GM04503 (cell line): Measurements from ENCODE around the gene DOK3.

ENCODE experiments used
- DNase-seq: peaks from one replicate; pipeline ENCODE4 v3.0.0-alpha.2; 2012; ENCODE audit warnings: low read depth

DOK3 gene

GRCh38 chr5:177483994-177484901 is 25.4 kb downstream of the DOK3 start:
- no peak for DNase-seq

GRCh38 chr5:177483042-177483441 is 26.6 kb downstream of the DOK3 start:
- DNase-seq = no peak

GRCh38 chr5:177482359-177482795 is 27.2 kb downstream of the DOK3 start:
- DNase-seq = no peak

- DNase-seq = no peak
These were observed 29.9 kb downstream of the DOK3 start for GRCh38 chr5:177479774-177480173.

GRCh38 chr5:177478711-177479646 is 30.6 kb downstream of the DOK3 start:
- DNase-seq = no peak

GRCh38 chr5:177477701-177478477 is 31.7 kb downstream of the DOK3 start:
- DNase-seq = no peak

GRCh38 chr5:177476531-177477233 is 32.9 kb downstream of the DOK3 start:
- no peak for DNase-seq

- no peak for DNase-seq
These were observed 33.8 kb downstream of the DOK3 start for GRCh38 chr5:177475563-177476427.

- no peak for DNase-seq
These were observed 34.6 kb downstream of the DOK3 start for GRCh38 chr5:177474846-177475562.

GRCh38 chr5:177474002-177474476 is 35.6 kb downstream of the DOK3 start:
- DNase-seq = no peak

GRCh38 chr5:177473443-177474001 is 36.1 kb downstream of the DOK3 start, which contains the start of gene DBN1:
Gene DBN1 (minus strand): TSS chr5:177473634. CDS start chr5:177473521, 113 bp downstream.
- no peak for DNase-seq

- DNase-seq = no peak
These were observed 36.9 kb downstream of the DOK3 start for GRCh38 chr5:177472460-177473442.

- no peak for DNase-seq
These were observed 37.8 kb downstream of the DOK3 start for GRCh38 chr5:177471610-177472356.

GRCh38 chr5:177470759-177471536 is 38.7 kb downstream of the DOK3 start:
- DNase-seq = no peak

GRCh38 chr5:177469750-177470525 is 39.7 kb downstream of the DOK3 start:
- no peak for DNase-seq
